ENCODE results near the gene RNF208.

Gene RNF208

GRCh38 chr9:137226338-137227053 lies 4.5 kb upstream of the RNF208 start:
- no peak for DNase-seq

GRCh38 chr9:137225699-137226331 lies 3.8 kb upstream of the RNF208 start:
- no peak for DNase-seq

- no peak for DNase-seq
These were observed 3.0 kb upstream of the RNF208 start, which contains the start of gene CYSRT1 for GRCh38 chr9:137224830-137225694. TSS of gene CYSRT1 (plus strand) at chr9:137225174. CDS start at chr9:137225622, 448 bp downstream.

- peak; percentile 98 for DNase-seq
These were observed 1.3 kb upstream of the RNF208 start for GRCh38 chr9:137223078-137223970.

GRCh38 chr9:137221506-137222111 lies 431 bp downstream of the RNF208 start:
- DNase-seq, result no peak

GRCh38 chr9:137221095-137221505 lies 940 bp downstream of the RNF208 start:
- DNase-seq, result no peak

- DNase-seq, result no peak
These were observed 1.5 kb downstream of the RNF208 start for GRCh38 chr9:137220317-137221094.

GRCh38 chr9:137219757-137220316 lies 2.2 kb downstream of the RNF208 start:
- DNase-seq, result no peak

GRCh38 chr9:137218754-137219271 lies 3.2 kb downstream of the RNF208 start:
- DNase-seq, result no peak

- no peak for DNase-seq
These were observed 3.8 kb downstream of the RNF208 start for GRCh38 chr9:137218212-137218753.

- no peak for DNase-seq
These were observed 4.5 kb downstream of the RNF208 start for GRCh38 chr9:137217276-137218211.

GRCh38 chr9:137216188-137216965 lies 5.7 kb downstream of the RNF208 start:
- no peak for DNase-seq

GRCh38 chr9:137215196-137215986 lies 6.6 kb downstream of the RNF208 start:
- DNase-seq, result no peak

GRCh38 chr9:137214620-137215019 lies 7.4 kb downstream of the RNF208 start:
- no peak for DNase-seq

- no peak for DNase-seq
These were observed 8.6 kb downstream of the RNF208 start for GRCh38 chr9:137213160-137214060.

GRCh38 chr9:137212520-137212919 lies 9.5 kb downstream of the RNF208 start:
- DNase-seq, result no peak

Measured in activated CD4-positive, alpha-beta T cell treated with anti-CD3 and anti-CD28 coated beads for 1 hour (primary cell).